CD14-positive monocyte (primary cell): Measurements from ENCODE around the gene ANKRD29. TPM values are rescaled to one million over a fixed set of nuclear protein-coding genes. Genes with fewer than 3 reads are reported as not detected.

Experiments
- DNase-seq, 3 donors: peaks; one replicate each; pipeline ENCODE4 v3.0.0-alpha.2; 2011 to 2022
- H2AFZ ChIP-seq: 2 replicates; pipeline ENCODE4 v1.6.0; 2012; ENCODE audit warnings: mild to moderate bottlenecking, low read depth, low read length, inconsistent platforms; ENCODE audit not compliant: insufficient read depth, poor library complexity, severe bottlenecking
- H3K27ac ChIP-seq, 2 donors: 1 replicate in 1 of 2; 2 replicates in 1 of 2; pipeline ENCODE4 v1.5.1; 2012 to 2013; ENCODE audit warnings: low read length in 2 of 2, control low read depth in 1 of 2, inconsistent platforms in 1 of 2, low read depth in 1 of 2, mild to moderate bottlenecking in 1 of 2
- H3K27me3 ChIP-seq, 2 donors: one replicate each; pipeline versions ENCODE4 v1.6.0 to v1.6.1; 2011 to 2013; ENCODE audit warnings: low read length in 2 of 2; ENCODE audit not compliant: control insufficient read depth in 2 of 2, insufficient read depth in 2 of 2
- H3K36me3 ChIP-seq, 2 donors: replicated peaks in 1 of 2; 1 replicate in 1 of 2; 2 replicates in 1 of 2; pipeline versions ENCODE4 v1.5.1 to v1.6.1; 2012 to 2013; ENCODE audit warnings: low read length in 2 of 2, control low read depth in 1 of 2, inconsistent platforms in 1 of 2, mild to moderate bottlenecking in 1 of 2; ENCODE audit not compliant: insufficient read depth in 2 of 2, control insufficient read depth in 1 of 2
- H3K4me1 ChIP-seq, 2 donors: 1 replicate in 1 of 2; 2 replicates in 1 of 2; pipeline versions ENCODE4 v1.5.1 to v1.6.1; 2012 to 2013; ENCODE audit warnings: low read length in 2 of 2, control low read depth in 1 of 2, inconsistent platforms in 1 of 2, mild to moderate bottlenecking in 1 of 2, moderate library complexity in 1 of 2; ENCODE audit not compliant: insufficient read depth in 2 of 2, control insufficient read depth in 1 of 2
- H3K4me2 ChIP-seq: replicated peaks from 2 replicates; pipeline ENCODE3; 2012; ENCODE audit warnings: low read length, moderate library complexity, mild to moderate bottlenecking; ENCODE audit not compliant: poor library complexity, severe bottlenecking; ENCODE audit errors: extremely low read depth
- H3K4me3 ChIP-seq, 3 experiments: fragments of 200-600 bp in 1 of 3; sonication (generic) in 1 of 3; replicated peaks in 1 of 3; 1 replicate in 2 of 3; 2 replicates in 1 of 3; pipeline ENCODE4 v1.5.1; 2011 to 2013; ENCODE audit warnings: low read length in 3 of 3, mild to moderate bottlenecking in 3 of 3, control low read depth in 2 of 3, low read depth in 2 of 3, inconsistent platforms in 1 of 3, moderate library complexity in 1 of 3
- H3K79me2 ChIP-seq: 2 replicates; pipeline ENCODE4 v1.6.0; 2012; ENCODE audit warnings: mild to moderate bottlenecking, control low read depth, inconsistent platforms, low read length, moderate library complexity; ENCODE audit not compliant: insufficient read depth
- H3K9ac ChIP-seq: 2 replicates; pipeline ENCODE4 v1.6.0; 2017; ENCODE audit warnings: low read length, mild to moderate bottlenecking; ENCODE audit not compliant: insufficient read depth, poor library complexity, severe bottlenecking
- H3K9me3 ChIP-seq, 2 donors: replicated peaks in 1 of 2; 1 replicate in 1 of 2; 2 replicates in 1 of 2; pipeline versions ENCODE4 v1.5.1 to v1.6.1; 2012 to 2013; ENCODE audit warnings: low read length in 2 of 2, control low read depth in 1 of 2; ENCODE audit not compliant: control insufficient read depth in 1 of 2, insufficient read depth in 1 of 2
- H4K20me1 ChIP-seq: 2 replicates; pipeline ENCODE4 v1.6.0; 2012; ENCODE audit warnings: mild to moderate bottlenecking, low read length, control low read depth, moderate library complexity; ENCODE audit not compliant: insufficient read depth
- H3K27ac Mint-ChIP-seq, 7 donors: one replicate each; pipeline ENCODE4 v1.8.0; 2020; ENCODE audit warnings: mild to moderate bottlenecking in 7 of 7, mixed read lengths in 7 of 7, moderate library complexity in 6 of 7, inconsistent platforms in 2 of 7
- H3K27me3 Mint-ChIP-seq, 3 donors: one replicate each; pipeline ENCODE4 v1.8.0; 2021 to 2022; ENCODE audit warnings: low read depth in 3 of 3, mild to moderate bottlenecking in 3 of 3, mixed read lengths in 3 of 3, moderate library complexity in 3 of 3, inconsistent platforms in 1 of 3
- H3K36me3 Mint-ChIP-seq, 2 donors: one replicate each; pipeline ENCODE4 v1.8.0; 2020; ENCODE audit warnings: mixed read lengths in 2 of 2, inconsistent platforms in 1 of 2, mild to moderate bottlenecking in 1 of 2
- H3K4me1 Mint-ChIP-seq: one replicate; pipeline ENCODE4 v1.8.0; 2020; ENCODE audit warnings: mild to moderate bottlenecking, mixed read lengths
- H3K4me3 Mint-ChIP-seq, 2 donors: one replicate each; pipeline ENCODE4 v1.8.0; 2020; ENCODE audit warnings: mild to moderate bottlenecking in 2 of 2, mixed read lengths in 2 of 2, moderate library complexity in 1 of 2
- H3K9me3 Mint-ChIP-seq, 7 donors: one replicate each; pipeline ENCODE4 v1.8.0; 2020 to 2022; ENCODE audit warnings: mixed read lengths in 7 of 7, mild to moderate bottlenecking in 6 of 7, moderate library complexity in 6 of 7, inconsistent platforms in 2 of 7
- whole genome bisulfite sequencing: methylation state at CpG from one replicate; pipeline ENCODE4 v1.1.5; 2013; ENCODE audit warnings: missing lambda C conversion rate; ENCODE audit not compliant: insufficient coverage; 5-methylcytosine and 5-hydroxymethylcytosine counted together
- intact Hi-C, 2 donors: fragments of 100-400 bp; cut with micrococcal nuclease; formaldehyde crosslinking; loops; one replicate each; pipeline versions ENCODE4 v1.15.0 to v1.15.1; 2023
- polyA plus RNA-seq, 3 donors: library from polyadenylated mRNA; depleted of rRNA in 1 of 3; unstranded in 2 of 3; stranded (reverse) in 1 of 3; fragments of 300-500 nt in 2 of 3; fragments of >200 nt in 1 of 3; fragmentation: Illumina TruSeq in 2 of 3; gene quantifications; 1 replicate in 2 of 3; 2 replicates in 1 of 3; pipeline ENCODE4 v1.2.3, GENCODE V29; 2012 to 2021
- TF ChIP-seq, protein P1 (sequence below): fragments of 200-600 bp; IDR thresholded peaks from one replicate; pipeline ENCODE4 v1.8.0; 2022; ENCODE audit warnings: antibody characterized with exemption, mild to moderate bottlenecking

ANKRD29 gene
- polyA plus RNA-seq, 3 donors, result 0.03 to 0.11 TPM; not detected in 1

DNA sequence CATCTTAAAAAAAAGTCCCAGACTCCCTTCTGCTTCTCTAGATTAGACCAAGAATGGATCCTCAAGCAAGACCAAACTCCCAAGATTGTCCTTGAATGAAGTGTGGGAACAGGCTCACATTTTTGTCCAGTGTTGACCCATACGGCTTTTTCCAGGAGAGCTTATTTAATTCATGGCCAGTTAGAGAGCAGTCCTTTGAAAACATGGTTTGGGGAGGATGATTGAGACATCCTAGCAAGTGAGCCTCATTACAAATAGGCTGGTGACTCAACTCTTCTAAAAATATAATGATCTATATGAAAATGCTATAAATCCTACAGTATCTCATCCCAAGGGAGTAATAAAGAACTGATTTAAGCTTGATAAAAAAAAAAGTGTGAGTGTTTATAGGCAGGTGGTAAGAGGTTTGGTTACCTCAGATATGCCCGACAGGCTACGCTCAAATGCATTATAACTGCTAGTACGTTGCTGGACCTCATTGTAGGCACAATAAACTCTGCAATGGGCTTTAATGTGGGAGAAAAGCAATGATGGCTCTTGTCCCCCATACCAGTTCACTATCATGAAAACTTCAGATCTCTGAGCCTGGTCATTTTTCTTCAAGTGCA, 17.0 kb downstream of the ANKRD29 start:
- H3K27me3 Mint-ChIP-seq, result peaks cover 0 to 2% (median 2%) of the 10 kb centered on the region in 3 donors
- no peak overlapping the region for H3K4me2 ChIP-seq
- H4K20me1 ChIP-seq, result no peaks in the 10 kb centered on the region
- H2AFZ ChIP-seq, result no peak overlapping the region
- H3K9me3 Mint-ChIP-seq, result peaks cover 7 to 17% (median 11%) of the 10 kb centered on the region in 7 donors
- TF ChIP-seq, protein P1, sequence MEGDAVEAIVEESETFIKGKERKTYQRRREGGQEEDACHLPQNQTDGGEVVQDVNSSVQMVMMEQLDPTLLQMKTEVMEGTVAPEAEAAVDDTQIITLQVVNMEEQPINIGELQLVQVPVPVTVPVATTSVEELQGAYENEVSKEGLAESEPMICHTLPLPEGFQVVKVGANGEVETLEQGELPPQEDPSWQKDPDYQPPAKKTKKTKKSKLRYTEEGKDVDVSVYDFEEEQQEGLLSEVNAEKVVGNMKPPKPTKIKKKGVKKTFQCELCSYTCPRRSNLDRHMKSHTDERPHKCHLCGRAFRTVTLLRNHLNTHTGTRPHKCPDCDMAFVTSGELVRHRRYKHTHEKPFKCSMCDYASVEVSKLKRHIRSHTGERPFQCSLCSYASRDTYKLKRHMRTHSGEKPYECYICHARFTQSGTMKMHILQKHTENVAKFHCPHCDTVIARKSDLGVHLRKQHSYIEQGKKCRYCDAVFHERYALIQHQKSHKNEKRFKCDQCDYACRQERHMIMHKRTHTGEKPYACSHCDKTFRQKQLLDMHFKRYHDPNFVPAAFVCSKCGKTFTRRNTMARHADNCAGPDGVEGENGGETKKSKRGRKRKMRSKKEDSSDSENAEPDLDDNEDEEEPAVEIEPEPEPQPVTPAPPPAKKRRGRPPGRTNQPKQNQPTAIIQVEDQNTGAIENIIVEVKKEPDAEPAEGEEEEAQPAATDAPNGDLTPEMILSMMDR, result no peak
- intact Hi-C loops, result no loop called here
- no peaks in the 10 kb centered on the region for H3K27me3 ChIP-seq
- no peaks in the 10 kb centered on the region for H3K79me2 ChIP-seq
- no peaks in the 10 kb centered on the region for H3K4me1 ChIP-seq
- DNase-seq, result no peak
- no peak overlapping the region for H3K9ac ChIP-seq
- no peaks in the 10 kb centered on the region for H3K36me3 Mint-ChIP-seq
- peaks cover 0 to 15% of the 10 kb centered on the region in 2 donors for H3K9me3 ChIP-seq
- H3K4me1 Mint-ChIP-seq, result peaks cover 13% of the 10 kb centered on the region
- H3K4me3 ChIP-seq, result no peak overlapping the region
- no peak overlapping the region for H3K27ac ChIP-seq
- WGBS, result no CpG with 5 or more reads among the region's 4 CpGs
- H3K27ac Mint-ChIP-seq, result no peak overlapping the region
- no peaks in the 10 kb centered on the region for H3K36me3 ChIP-seq
- H3K4me3 Mint-ChIP-seq, result no peak overlapping the region

DNA sequence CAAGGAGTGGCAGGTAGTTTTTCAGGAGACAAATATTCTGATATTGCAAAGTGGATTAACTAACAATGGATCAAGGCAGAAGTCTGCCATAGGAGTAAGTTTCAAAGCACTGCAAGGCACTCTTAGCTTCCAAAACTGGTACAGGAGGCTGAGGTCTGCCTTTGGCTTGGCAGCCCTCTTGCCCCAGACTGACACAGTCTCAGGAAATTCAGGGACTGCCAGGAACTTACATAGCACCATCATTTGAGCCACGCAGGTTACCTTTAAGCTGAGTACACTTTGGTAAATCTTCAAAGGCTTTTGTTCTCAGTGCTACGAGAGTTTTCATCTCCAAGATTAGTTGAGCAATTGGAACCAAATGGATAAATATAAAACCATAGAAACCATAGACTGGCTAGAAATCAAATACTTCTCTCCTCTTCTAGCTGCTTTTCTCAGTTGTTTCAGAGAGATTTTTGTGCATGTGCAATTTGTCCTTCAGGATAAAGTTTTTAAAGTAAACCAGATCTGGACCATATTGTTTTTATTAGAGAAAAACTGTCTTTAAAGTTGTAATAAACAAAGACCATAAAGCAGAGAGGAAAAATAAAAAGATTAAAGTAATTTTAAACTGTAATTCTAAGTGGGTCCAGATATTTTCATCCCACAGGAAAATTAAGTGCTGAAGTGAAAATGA, 18.8 kb downstream of the ANKRD29 start:
- 100% methylated on average over 2 of the region's 2 CpGs for WGBS
- H3K9me3 Mint-ChIP-seq, result peaks cover 7 to 17% (median 11%) of the 10 kb centered on the region in 7 donors
- H3K9me3 ChIP-seq, result peaks cover 0 to 15% of the 10 kb centered on the region in 2 donors
- H3K27ac ChIP-seq, result no peak overlapping the region
- no peaks in the 10 kb centered on the region for H3K4me1 ChIP-seq
- no peak for DNase-seq
- intact Hi-C loops, result no loop called here
- H4K20me1 ChIP-seq, result no peaks in the 10 kb centered on the region
- H3K4me1 Mint-ChIP-seq, result peaks cover 6% of the 10 kb centered on the region
- no peaks in the 10 kb centered on the region for H3K36me3 Mint-ChIP-seq
- no peaks in the 10 kb centered on the region for H3K27me3 ChIP-seq
- no peaks in the 10 kb centered on the region for H3K79me2 ChIP-seq
- no peak overlapping the region for H3K27ac Mint-ChIP-seq
- H3K9ac ChIP-seq, result no peak overlapping the region
- no peak overlapping the region for H3K4me3 ChIP-seq
- H3K4me3 Mint-ChIP-seq, result no peak overlapping the region
- H3K27me3 Mint-ChIP-seq, result peaks cover 0 to 2% (median 2%) of the 10 kb centered on the region in 3 donors
- TF ChIP-seq, protein P1, result no peak
- H2AFZ ChIP-seq, result no peak overlapping the region
- H3K36me3 ChIP-seq, result no peaks in the 10 kb centered on the region
- H3K4me2 ChIP-seq, result no peak overlapping the region
